OCI-LY7 (cell line): ENCODE results near the gene KIAA1671.

Source experiments
- CTCF ChIP-seq: fragments of 200-600 bp; sonication (generic); conservative IDR thresholded peaks from 2 replicates; pipeline ENCODE4 v1.5.1; 2014; ENCODE audit warnings: mild to moderate bottlenecking, antibody characterized with exemption, low read length, moderate library complexity, mixed read lengths
- EZH2phosphoT487 ChIP-seq: fragments of 200-600 bp; sonication (generic); IDR thresholded peaks from 2 replicates; pipeline ENCODE4 v1.6.1; 2018; ENCODE audit warnings: low read depth, borderline replicate concordance, mild to moderate bottlenecking, mixed run types, antibody characterized with exemption, low read length, moderate library complexity, mixed read lengths

GRCh38 chr22:24965822-24966626 lies 13.5 kb downstream of the KIAA1671 start:
- TF ChIP-seq CTCF, result no peak
- no peak for TF ChIP-seq EZH2phosphoT487
